Sigmoid colon (tissue), 3 donors: ENCODE measurements around the gene PATL2.
"Not testable (repeated sequence)": the region's sequence is repeated elsewhere in the genome, so short reads cannot be mapped to it uniquely, and the experiment has no call there.

Experiments used
- CTCF ChIP-seq, 4 experiments: fragments of 450-650 bp in 3 of 4; fragments of 200-600 bp in 1 of 4; IDR thresholded peaks; one replicate each; pipeline ENCODE4 v1.5.1; 2016 to 2019; ENCODE audit warnings: antibody characterized with exemption in 4 of 4, mild to moderate bottlenecking in 3 of 4, moderate library complexity in 2 of 4
- POLR2A ChIP-seq, 2 donors: fragments of 450-650 bp; IDR thresholded peaks; one replicate each; pipeline ENCODE4 v1.6.1; 2016; ENCODE audit warnings: antibody characterized with exemption in 2 of 2, mild to moderate bottlenecking in 2 of 2, moderate library complexity in 2 of 2

- not testable (repeated sequence) for TF ChIP-seq POLR2A, CTCF (IDR thresholded peaks at IDR 0.05)
Measured at GRCh38 chr15:44728232-44728575, 17.1 kb upstream of the PATL2 start.
